NCI-H1417 (cell line): ENCODE results near the gene ABCA7.

Experiments used
- DNase-seq, 3 experiments: peaks; one replicate each; lab custom pipeline; 2025; lab: John Stamatoyannopoulos, UW

The ABCA7 gene

DNA sequence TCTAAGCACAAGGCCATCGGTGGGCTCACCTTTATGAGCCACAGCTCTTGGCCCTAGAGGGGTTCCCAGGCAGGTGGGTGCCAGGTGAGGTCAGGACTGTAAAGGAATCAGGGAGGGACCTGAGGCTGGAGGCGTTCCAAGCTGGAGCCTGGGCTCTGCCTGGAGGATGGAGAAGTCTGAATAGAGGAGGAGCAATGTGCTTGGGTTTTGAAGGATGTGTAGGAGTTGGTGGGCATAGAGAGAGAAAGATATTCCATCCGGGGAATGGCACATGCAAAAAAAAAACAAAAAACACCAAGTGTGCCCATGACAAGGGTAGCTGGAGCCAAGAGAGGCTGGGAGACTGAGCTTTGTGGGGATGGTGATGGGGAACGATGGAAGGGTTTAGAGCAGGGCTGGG, 37.3 kb upstream of the ABCA7 start:
- DNase-seq, result no peak

- DNase-seq, result no peak
These were observed 36.6 kb upstream of the ABCA7 start for GRCh38 chr19:1003283-1003682.

- DNase-seq, result no peak
These were observed 35.6 kb upstream of the ABCA7 start for GRCh38 chr19:1004204-1004802.

DNA sequence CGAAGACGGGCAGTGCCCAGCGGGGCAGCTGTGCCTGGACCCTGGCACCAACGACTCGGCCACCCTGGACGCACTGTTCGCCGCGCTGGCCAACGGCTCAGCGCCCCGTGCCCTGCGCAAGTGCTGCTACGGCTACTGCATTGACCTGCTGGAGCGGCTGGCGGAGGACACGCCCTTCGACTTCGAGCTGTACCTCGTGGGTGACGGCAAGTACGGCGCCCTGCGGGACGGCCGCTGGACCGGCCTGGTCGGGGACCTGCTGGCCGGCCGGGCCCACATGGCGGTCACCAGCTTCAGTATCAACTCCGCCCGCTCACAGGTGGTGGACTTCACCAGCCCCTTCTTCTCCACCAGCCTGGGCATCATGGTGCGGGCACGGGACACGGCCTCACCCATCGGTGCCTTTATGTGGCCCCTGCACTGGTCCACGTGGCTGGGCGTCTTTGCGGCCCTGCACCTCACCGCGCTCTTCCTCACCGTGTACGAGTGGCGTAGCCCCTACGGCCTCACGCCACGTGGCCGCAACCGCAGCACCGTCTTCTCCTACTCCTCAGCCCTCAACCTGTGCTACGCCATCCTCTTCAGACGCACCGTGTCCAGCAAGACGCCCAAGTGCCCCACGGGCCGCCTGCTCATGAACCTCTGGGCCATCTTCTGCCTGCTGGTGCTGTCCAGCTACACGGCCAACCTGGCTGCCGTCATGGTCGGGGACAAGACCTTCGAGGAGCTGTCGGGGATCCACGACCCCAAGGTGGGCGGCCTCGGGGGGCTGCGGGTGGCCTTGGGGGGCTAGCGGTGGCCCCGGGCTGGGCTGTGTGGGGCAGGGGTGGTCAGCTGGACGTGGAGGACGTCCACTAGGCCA, 34.9 kb upstream of the ABCA7 start:
- no peak for DNase-seq

DNA sequence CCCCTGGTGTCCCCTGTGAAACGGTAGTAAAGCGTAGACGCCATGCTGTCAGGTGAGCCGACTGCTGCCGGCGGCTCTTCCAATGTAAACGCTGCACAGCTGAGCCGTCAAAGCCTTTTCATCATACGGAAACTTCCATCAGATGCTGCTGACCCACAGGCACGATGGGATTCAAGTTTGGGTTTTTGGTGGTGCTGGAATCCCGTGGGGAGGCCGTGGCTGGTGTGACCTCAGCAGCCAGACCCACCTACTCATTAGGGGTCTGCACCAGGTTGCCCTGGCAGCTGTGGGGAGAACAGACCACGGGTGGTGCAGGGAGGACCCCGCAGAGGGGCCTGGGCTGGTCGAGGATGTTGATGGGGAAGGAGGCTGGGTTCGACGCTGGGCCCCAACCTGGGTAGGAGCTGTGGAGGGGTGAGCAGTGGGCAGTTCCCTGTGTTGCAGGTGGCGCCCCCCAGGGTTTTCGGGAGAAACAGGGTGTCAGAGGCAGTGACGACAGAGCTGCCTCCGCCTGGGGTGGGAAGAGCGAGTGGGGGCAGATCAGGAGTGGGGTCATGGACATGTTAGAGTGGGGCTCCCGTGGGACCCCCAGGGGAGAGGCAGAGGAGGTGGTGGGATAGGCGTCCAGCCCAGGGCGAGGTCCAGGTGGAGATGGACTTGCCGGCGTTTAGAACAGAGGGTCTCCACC, 33.1 kb upstream of the ABCA7 start:
- DNase-seq, result no peak

DNA sequence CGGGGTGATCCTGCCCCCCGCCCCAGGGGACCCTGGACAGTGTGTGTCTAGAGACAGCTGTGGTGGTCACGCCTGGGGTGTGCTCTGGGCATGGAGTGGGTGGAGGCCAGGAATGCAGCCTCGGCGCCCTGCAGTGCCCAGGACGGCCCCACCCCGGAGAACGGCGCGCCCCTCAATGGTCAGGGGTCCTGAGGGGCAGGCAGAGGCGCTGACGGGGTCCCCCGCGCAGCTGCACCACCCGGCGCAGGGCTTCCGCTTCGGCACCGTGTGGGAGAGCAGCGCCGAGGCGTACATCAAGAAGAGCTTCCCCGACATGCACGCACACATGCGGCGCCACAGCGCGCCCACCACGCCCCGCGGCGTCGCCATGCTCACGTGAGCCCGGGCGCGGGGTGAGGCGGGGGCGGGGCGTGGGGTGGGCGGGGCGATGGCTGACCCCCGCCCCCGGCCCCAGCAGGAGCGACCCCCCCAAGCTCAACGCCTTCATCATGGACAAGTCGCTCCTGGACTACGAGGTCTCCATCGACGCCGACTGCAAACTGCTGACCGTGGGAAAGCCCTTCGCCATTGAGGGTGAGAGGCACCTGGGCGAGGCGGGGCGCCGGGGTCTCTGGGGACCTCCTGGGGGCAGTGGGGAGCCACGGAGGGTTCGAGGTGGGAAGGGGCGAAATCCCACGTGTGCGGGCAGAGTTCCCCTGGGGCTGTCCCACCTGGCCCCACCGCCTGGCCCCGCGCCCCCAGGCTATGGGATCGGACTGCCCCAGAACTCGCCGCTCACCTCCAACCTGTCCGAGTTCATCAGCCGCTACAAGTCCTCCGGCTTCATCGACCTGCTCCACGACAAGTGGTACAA, 32.3 kb upstream of the ABCA7 start:
- no peak for DNase-seq

- DNase-seq, result no peak
These were observed 31.5 kb upstream of the ABCA7 start for GRCh38 chr19:1008268-1009040.

DNA sequence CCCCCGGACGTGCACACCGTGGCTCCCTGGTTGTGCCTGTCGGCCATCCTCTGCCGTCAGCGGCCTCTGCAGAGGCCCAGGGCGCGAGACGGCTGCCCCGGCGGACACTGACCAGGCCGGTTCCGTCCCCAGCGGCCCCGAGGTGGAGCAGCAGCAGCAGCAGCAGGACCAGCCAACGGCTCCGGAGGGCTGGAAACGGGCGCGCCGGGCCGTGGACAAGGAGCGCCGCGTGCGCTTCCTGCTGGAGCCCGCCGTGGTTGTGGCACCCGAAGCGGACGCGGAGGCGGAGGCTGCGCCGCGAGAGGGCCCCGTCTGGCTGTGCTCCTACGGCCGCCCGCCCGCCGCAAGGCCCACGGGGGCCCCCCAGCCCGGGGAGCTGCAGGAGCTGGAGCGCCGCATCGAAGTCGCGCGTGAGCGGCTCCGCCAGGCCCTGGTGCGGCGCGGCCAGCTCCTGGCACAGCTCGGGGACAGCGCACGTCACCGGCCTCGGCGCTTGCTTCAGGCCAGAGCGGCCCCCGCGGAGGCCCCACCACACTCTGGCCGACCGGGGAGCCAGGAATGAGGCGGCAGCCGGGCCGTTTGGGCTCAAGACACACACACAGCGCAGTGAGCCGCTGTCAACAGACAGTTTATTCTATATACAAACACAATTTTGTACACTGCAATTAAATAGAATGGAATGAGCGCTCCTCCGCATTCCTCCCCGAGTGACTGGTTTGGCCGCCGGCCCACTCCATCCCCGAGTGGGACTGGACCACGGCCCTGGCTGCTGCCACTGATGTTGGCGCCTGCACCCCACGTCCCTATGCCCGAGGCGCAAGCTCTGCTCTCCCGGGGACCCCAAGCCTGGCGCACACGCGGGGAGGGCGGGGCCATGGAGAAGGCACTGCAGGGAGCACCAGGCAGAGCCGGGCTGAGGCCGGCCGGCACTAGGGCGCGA, 30.6 kb upstream of the ABCA7 start:
- no peak for DNase-seq

DNA sequence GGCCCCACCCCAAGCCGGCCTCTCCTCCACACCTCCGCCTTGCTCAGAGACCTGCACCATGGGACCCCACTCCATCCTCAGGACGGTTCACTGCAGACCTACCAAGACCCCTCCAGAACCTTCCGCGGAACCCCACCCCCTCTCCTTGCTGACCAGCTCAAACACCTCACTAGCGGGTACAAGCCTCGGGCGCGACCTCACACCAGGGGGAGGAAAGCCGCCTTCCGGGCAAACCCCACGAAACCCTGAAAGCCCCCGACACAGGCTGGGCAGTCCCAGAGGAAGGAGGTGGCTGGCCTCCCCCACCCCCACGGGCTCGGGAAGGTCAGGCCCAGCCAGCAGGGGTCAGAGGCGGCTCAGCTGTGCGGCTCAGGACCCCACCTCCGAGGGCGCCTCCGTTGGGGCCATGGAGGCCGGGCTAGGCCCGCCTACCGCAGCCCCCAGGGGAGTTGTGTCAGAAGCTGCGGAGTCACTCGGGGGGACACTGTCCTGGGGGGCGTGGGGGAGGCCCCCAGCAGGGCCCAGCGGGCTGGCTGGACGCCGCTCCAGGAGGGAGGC, 29.8 kb upstream of the ABCA7 start:
- DNase-seq, result no peak

- DNase-seq, result no peak
These were observed 29.1 kb upstream of the ABCA7 start for GRCh38 chr19:1010586-1011510.

DNA sequence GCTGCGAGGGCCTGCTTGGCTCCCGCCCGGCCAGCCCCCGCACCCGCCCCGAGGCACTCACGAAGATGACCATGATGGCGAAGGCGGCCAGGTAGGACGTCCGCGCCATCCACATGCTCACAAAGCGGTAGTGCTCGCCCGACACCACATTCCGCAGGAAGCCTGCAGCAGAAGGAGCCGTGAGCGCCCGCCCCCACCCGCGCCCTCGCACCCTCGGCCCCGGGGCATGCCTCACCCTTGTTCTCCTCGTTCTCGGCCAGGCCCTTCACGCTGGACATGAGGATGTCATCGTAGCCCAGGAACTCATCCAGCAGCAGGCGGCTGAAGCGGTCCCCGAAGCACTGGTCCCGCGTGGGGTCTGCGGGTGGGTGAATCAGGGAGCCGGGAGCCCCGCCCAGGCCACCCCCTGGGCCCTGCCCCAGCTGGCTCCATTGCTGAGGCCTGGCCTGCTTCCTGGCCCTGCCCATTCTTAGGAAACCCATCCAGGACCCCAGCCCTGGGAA, 28.0 kb upstream of the ABCA7 start:
- no peak for DNase-seq

- no peak for DNase-seq
These were observed 27.6 kb upstream of the ABCA7 start for GRCh38 chr19:1012334-1012733.

GRCh38 chr19:1013218-1013617, 26.7 kb upstream of the ABCA7 start:
- no peak for DNase-seq

GRCh38 chr19:1014161-1015060, 25.5 kb upstream of the ABCA7 start:
- no peak for DNase-seq

- no peak for DNase-seq
These were observed 24.7 kb upstream of the ABCA7 start for GRCh38 chr19:1015061-1015781.

GRCh38 chr19:1015782-1016646, 23.9 kb upstream of the ABCA7 start:
- no peak for DNase-seq
